ENCODE measurements around the gene PTGS2.
"Not testable (repeated sequence)": the region's sequence is repeated elsewhere in the genome, so short reads cannot be mapped to it uniquely, and the experiment has no call there.

The PTGS2 gene

DNA sequence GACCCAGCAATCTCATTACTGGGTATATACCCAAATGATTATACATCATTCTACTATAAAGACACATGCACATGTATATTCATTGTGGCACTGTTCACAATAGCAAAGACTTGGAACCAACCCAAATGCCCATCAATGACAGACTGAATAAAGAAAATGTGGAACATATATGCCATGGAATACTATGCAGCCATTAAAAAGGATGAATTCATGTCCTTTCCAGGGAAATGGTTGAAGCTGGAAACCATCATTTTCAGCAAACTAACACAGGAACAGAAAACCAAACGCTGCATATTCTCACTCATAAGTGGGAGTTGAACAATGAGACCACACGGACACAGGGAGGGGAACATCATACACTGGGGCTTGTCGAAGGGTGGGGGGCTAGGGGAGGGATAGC is 10.4 kb downstream of the PTGS2 start:
- DNase-seq = not testable (repeated sequence)

DNA sequence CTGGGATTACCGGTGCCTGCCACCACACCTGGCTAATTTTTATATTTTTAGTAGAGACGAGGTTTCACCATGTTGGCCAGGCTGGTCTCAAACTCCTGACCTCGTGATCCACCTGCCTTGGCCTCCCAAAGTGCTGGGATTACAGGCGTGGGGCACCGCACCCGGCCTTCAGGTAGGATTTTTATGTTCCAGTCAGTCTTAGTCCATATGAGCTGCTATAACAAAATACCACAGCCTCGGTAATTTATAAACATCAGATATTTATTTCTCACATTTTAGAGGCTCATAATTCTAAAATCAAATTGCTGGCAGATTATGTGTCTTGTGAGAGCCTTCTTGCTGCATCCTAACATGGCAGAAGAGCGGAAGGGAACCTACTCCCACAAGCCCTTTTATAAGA is 16.0 kb downstream of the PTGS2 start:
- DNase-seq = not testable (repeated sequence)

DNA sequence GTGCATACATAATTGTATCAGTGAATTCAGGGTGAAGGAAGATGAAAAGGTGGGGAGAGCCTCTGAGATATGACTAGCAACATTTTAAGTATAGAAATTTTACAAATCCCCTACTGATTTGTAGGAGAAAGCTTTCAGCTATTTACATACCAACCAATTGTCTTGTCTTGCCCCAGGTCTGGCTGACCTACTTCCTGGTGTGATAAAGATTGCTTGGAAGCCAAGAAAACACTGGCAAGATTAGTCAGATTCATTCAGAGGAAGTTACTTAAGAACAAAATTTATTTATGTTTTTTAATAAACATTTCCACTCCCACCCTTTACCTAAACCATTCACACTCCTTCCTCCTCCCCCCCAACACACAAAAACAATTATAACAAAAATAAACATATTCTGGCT is 17.5 kb downstream of the PTGS2 start:
- DNase-seq = no peak

DNA sequence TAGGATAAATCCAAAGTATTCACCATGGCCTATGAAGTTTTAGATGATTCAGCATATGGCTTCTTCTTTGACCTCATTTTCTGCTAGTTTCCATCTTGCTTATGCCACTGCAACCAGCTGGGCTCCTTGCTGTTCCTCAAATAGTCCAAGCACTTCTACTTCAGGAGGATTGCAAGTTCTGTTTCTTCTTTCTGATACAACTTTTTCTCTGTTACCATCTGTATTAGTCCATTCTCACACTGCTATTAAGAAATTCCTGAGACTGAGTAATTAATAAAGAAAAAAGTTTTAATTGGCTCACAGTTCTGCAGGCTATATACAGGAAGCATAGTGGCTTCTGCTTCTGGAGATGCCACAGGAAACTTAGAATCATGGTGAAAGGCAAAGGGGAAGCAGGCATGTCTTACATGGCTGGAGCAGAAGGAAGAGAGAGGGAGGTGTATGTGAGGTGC is 20.3 kb downstream of the PTGS2 start:
- DNase-seq = no peak

DNA sequence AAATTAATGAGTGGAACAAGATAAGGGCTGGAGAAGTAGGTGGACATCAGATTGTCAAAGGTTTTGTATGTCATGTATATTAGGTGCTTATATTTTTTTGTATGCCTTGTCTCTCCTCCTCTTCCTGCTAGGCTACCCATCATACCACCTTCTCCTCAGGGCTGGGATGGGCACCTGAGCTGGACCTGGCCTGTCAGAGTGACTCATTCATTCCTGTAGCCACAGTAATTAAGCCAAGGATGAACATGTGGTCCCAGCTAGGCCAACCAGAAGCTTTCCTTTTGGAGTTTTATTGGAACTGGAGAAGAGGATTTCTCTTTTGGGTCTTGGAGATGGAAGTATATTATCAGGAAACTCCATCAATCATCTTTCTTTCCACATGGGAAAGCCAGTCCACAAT is 21.2 kb downstream of the PTGS2 start:
- no peak for DNase-seq

DNA sequence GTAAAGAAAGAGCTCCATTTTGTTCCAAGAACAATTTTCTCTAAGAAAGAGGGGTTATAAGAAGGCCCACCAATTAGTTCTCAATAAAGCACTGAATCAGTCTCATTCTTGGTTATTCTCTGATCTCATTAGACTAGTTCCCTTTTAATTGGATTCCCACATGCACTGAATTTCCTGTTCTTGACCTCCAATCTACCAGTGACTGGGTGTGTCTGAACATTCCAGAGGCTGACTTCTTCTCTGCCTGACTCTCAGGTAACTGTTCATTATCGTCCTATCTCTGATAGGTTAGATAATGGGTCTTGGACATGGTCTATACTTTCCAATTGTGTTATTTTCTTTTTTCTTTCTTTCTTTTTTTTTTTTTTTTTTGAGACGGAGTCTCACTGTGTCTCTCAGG is 22.7 kb downstream of the PTGS2 start:
- no peak for DNase-seq

DNA sequence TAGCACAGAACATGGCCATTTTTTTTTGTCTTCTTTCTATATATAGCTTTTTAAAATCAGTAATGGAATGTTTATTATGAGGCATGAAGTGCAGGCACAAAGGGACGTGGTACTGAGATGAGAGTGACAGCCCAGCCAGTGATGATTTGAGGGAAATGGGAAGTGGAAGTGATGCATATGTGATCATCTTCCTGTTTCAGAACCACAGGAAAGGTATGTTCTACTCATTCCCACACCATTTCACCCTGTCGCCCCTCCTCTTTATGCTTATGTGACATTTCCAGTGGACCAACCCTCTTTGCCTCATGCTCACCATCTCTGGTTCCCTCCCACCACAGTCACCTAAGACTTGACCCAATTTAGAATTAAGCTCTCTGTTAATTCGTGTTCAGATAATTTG is 24.3 kb downstream of the PTGS2 start:
- DNase-seq = no peak

DNA sequence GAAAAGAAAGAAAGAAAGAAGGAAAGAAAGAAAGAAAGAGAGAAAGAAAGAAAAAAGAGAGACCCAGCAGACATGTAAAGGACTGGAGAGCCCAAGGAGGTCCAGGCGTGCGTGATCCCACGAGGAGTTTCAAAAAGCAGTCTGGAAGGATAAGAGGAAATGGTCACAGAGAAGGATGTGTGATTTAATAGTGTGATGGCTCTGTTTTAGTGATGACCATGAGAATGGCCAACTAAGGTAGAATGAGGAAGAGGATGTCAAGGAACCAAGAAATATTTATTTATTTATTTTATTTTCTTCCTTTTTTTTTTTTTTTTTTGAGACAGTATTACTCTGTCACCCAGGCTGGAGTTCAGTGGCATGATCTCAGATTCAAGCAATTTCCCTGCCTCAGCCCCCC is 25.5 kb downstream of the PTGS2 start:
- DNase-seq = no peak

DNA sequence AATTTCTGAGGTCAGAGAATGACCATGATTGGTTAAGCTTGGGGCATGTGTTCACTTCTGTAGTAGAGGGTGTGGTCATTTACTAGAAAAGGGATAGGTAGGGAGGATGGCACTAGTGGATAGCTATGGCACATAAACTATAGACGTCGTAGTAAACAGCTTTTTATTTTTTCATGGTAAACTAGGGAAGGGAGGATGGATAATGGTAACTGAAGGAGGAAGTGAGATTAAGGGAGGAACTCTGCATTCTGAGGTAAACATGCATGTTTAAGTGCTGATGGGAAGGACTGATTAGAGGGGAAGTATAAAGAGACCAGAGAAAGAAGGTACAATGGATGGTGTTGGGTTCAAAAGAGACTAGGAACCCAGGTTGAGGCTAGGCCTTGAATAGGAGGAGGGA is 26.9 kb downstream of the PTGS2 start:
- DNase-seq = no peak

DNA sequence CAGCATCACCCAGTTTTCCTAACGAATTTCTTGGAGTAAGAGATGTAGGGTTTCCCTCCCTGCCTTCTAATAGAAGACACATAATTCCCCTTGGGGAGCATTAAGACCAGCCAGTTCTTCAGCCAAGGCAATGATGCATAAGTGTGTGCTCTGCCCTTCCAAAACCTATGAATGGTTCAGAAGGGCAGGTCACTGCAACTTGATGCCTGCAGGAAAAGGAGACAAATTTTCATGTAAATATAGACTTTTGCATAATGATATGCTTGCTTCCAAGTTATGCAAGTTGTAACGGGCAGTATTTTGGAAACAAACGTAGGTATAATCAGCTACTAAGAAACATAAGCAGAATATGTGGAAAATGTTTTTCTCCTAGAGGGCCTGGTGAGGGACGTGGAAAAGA is 31.6 kb downstream of the PTGS2 start:
- DNase-seq = no peak

DNA sequence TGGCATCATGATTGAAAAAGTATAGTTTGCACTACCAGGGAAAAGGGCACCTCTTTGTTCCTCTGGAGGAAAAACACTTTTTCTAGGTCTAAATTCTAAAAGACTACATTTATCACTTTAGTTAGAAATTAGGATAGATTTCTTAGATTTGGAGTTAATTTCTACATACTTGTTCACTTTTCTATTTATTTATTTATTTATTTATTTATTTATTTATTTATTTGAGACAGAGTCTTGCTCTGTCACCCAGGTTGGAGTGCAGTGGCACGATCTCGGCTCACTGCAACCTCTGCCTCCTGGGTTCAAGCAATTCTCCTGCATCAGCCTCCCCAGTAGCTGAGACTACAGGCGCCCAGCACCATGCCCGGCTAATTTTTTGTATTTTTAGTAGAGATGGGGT is 32.2 kb downstream of the PTGS2 start:
- DNase-seq = not testable (repeated sequence)

DNA sequence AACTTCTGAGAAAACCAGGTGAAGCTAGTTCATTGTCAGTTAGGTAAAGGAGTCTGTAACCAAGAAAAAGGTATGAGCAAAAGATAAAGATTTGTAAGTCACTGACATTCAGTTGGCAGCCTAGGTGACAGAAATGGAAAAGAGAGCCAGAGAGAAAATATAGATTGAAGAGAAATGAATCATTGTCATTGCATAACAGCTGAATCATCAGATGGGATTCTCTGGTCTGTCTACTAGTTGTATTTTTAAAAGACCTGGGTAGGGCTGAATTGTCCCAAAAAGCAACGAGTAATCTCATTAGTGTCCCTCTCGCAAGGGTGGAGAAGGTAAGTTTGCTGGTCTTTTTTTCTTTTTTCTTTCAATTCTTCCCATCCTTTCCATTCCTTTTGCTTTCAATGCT is 36.6 kb downstream of the PTGS2 start:
- no peak for DNase-seq

DNA sequence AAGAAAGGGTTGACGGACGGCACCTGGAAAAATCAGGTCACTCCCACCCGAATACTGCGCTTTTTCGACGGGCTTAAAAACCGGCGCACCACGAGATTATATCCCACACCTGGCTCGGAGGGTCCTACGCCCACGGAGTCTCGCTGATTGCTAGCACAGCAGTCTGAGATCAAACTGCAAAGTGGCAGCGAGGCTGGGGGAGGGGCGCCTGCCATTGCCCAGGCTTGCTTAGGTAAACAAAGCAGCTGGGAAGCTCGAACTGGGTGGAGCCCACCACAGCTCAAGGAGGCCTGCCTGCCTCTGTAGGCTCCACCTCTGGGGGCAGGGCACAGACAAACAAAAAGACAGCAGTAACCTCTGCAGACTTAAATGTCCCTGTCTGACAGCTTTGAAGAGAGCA is 42.7 kb downstream of the PTGS2 start:
- DNase-seq = not testable (repeated sequence)

DNA sequence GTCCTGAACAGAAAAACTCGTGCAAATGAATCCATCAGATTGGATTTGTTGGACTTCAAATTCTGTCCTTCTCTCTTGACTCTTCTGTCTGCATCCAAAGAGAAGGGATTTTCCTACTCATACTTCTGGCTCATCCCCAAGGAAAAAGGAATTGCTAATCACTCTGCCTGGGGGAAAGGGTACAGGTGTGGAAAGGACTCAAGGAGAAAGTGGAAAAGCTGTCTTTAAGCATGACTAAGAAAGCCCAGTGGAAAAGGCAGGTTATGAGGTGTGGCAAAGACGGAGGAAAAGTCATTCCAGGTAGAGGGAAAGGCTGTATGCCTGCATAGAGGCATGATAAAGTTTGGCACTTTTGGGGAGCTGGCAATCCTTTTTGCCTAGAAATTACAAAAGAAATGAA is 43.4 kb downstream of the PTGS2 start:
- no peak for DNase-seq

DNA sequence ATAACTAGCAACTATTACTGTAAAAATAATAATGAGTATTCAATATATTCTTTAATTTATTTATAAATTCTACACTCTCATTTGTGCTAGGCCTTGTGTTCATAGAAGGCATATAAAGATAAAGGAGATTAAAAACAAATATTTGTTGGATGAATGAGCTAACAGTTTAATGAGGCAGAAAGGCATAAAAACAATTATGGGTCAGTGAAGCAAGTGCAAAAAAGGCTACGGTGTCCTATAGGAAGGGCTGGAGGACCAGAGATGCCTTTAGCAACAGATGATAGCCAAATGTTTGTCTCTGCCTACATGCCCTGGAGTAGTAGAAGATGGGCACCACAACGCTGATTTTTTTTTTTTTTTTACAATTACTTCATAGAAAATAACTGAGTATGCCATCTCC is 45.7 kb downstream of the PTGS2 start:
- DNase-seq = no peak

DNA sequence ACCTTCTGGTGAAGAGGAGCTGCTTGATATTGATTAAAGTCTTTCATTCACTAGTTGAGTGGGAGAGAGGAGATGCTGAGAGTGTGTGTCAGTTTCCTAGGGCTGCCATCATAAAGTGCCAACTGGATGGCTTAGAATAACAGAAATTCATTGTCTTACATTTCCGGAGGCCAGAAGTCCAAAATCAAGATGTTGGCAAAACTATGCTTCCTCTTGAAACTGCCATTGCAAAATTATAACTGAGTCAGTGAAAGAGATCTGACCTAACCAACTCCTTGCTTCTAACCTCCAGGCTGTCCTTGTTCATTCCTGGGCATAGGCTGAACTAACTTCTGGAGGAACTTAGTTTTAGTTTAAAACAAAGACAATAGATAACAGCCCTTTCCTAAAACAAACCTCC is 47.1 kb downstream of the PTGS2 start:
- DNase-seq = no peak

DNA sequence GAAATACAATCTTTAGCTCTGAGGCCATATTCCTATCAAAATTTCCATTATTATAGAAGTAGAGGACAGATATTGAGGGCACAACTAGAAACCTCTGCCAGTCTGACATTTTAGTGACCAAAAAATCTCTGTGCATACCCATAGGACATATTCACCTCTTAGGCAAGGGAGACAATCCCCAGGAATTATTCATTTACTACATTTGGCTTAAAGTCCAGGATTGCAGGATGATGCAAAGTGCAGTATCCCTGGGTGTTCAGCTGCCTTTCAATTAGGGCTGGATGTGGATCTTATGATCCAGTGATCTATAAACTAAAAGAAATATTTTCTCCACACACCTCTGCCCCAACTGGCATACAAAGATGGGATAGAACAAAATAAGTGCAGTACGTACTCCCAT is 50.9 kb downstream of the PTGS2 start:
- DNase-seq = no peak

DNA sequence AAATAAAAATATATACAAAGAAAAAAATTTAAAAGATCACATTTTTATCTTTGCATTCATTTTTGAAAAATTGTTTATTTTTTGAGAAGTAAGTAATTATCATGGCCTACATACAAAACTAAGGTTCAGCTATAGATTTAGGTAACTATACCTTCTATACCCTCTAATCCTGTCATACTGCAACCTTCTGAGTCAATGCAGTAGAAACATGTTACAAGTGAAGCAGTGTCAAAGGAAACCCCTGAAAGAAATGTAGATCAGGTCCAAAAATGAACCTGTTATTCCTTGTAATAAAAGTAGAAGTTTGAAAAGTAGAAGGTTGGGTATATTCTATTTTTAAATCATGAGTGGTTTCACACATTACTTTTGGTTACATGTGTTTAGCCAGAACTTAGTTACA is 51.3 kb downstream of the PTGS2 start:
- DNase-seq = no peak

DNA sequence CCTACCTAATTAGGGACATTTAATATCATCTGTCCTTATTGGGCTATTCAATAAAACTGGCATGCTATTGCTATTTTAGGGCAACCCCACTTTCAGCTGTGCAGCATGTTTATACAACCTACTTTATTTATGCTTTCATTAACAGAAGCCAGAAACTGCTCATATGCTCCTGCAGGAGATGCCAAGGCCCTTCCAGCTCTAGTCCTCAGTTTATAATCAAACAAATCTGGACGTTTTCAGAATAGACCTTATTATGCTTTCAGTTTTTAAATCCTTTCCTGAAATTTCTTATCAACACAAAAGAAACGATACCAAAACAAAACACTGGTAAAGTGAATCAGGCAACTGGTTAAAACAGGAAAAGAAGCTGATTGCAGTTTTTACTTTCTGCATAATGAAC is 53.2 kb downstream of the PTGS2 start:
- DNase-seq = no peak

DNA sequence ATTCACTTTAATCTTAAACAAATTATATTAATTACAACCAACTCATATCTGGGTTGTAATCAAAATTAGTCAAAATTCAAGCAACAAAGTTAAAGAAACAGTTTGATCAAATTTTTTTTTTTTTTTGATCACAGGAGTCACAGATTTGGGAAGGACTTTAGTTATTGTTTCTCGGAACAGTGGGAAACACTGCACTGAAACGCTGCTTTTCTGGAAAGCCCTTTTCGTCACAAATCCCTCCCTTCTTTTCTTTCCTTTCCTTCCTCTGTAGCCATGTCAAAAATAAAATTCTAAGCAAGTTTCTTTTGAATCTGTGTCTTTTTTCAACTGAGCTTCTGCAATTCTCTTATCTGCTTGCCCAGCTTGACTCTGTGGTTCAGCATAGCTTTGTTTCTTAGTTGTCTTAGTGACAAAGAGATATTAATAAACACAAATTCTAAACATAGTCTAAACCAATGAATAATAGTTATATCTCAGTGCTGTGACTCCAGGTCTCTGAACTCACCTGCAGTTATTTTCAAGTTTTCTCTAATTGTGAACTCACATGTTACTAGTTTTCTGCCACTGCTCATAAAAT is 53.8 kb downstream of the PTGS2 start:
- DNase-seq = no peak

DNA sequence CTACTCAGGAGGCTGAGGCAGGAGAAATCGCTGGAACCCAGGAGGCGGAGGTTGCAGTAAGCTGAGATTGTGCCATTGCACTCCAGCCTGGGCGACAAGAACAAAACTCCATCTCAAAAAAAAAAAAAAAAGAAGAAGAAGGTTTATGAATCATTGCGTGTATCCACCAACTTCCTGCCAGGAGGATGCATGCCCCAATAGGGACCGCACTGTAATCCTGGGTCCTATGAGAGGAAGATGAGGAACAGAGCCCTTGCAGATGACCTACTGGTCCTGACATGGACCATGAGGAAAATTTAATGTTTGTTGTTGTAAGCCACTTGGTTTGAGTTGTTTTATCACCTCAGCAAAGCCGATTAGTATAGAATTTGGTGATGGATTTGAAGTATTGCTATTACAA is 56.7 kb downstream of the PTGS2 start:
- no peak for DNase-seq
